ENCODE results near the gene SLC13A1.

DNA sequence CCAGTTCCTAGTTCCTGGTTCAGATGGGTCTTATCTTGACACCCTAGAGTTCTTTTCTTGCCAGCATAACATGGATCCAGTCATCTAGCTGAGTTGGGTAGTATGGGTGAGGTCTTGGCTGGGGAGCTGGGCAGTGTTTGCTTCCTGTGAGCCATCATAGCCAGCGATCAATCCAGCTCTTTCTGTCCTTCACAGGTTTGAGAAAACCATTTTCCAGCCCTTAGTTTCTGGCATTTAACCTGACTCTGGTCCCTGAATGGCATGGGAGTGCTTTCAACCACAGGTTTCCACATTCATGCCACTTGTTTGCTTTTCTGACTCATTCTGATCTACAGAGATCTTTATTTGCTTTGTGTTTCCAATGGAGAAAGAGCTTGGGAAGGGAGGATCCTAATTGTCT, 8.6 kb downstream of the SLC13A1 start:
- TF ChIP-seq ZNF274 (IDR thresholded peaks at IDR 0.05; ENCODE audit: low read depth, low read length) = no peak
- no peak for TF ChIP-seq YY1 (IDR thresholded peaks at IDR 0.05; ENCODE audit: insufficient read depth, insufficient read length)
